ENCODE results near the gene CSTA. TPM values are rescaled to one million over a fixed set of nuclear protein-coding genes. Genes with fewer than 3 reads are reported as not detected.

Gene CSTA
- total RNA-seq (2014; rRNA removed; shearing (Covaris generic)): 0.72 and 0.78 TPM in 2 replicates

DNA sequence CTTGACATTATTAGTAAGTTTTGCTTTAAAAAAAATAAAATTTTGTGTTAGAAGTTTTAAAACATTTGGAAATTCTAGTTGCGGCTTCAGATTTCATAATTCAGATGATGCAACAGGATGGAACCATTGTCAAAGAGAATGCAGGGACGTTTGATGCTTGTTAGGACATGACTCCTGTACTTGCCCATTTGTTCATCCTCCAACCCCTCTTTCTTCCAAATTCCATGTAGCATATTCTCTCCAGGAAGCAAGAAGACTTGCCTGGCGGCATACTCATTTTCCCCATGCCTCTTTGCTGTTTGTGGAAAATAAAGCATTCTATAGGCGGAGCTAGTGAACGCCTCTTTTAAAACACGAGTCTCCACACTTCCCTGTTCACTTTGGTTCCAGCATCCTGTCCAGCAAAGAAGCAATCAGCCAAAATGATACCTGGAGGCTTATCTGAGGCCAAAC lies at the start of gene CSTA:
Gene CSTA, plus strand, starts transcription at position 378 of the 453 bp plus-strand sequence. Its CDS starts 45 bp downstream, at position 423.
- no peak for DNase-seq (ENCODE audit: low read depth)

GRCh38 chr3:122281891-122282290 lies 43.2 kb upstream of the CSTA start:
- no peak for DNase-seq (ENCODE audit: low read depth)

DNA sequence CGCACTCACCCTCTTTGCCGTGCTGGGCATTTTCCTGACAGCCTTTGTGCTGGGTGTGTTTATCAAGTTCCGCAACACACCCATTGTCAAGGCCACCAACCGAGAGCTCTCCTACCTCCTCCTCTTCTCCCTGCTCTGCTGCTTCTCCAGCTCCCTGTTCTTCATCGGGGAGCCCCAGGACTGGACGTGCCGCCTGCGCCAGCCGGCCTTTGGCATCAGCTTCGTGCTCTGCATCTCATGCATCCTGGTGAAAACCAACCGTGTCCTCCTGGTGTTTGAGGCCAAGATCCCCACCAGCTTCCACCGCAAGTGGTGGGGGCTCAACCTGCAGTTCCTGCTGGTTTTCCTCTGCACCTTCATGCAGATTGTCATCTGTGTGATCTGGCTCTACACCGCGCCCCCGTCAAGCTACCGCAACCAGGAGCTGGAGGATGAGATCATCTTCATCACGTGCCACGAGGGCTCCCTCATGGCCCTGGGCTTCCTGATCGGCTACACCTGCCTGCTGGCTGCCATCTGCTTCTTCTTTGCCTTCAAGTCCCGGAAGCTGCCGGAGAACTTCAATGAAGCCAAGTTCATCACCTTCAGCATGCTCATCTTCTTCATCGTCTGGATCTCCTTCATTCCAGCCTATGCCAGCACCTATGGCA lies 41.1 kb upstream of the CSTA start:
- DNase-seq (ENCODE audit: low read depth): no peak

GRCh38 chr3:122284486-122284885 lies 40.6 kb upstream of the CSTA start:
- DNase-seq (ENCODE audit: low read depth): no peak

GRCh38 chr3:122294359-122294758 lies 30.7 kb upstream of the CSTA start:
- DNase-seq (ENCODE audit: low read depth): no peak

- no peak for DNase-seq (ENCODE audit: low read depth)
Measured at GRCh38 chr3:122295266-122296062, 29.6 kb upstream of the CSTA start.

GRCh38 chr3:122298239-122298638 lies 26.8 kb upstream of the CSTA start:
- DNase-seq (ENCODE audit: low read depth): no peak

- DNase-seq (ENCODE audit: low read depth): no peak
Measured at GRCh38 chr3:122299215-122299614, 25.8 kb upstream of the CSTA start.

DNA sequence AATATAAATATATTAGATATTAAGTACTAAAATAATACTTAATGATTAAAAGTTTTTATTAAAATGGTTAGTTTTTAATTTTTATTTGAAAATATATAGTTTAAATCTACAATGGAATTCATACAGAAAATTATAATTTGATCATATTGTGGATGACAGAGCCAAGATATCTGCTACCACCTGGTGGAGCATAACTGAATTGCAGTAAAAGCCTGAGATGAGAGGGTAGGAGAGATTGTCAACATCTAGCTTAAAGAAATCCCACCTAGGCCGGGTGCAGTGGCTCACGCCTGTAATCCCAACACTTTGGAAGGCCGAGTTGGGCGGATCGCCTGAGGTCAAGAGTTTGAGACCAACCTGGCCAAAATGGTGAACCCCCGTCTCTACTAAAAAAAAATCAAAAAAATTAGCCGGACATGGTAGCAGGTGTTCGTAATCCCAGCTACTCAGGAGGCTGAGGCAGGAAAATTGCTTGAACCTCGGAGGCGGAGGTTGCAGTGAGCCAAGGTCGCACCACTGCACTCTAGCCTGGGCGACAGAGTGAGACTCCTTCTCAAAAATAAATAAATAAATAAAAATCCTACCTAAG lies 25.1 kb upstream of the CSTA start:
- peak; percentile 37 for DNase-seq (ENCODE audit: low read depth)

DNA sequence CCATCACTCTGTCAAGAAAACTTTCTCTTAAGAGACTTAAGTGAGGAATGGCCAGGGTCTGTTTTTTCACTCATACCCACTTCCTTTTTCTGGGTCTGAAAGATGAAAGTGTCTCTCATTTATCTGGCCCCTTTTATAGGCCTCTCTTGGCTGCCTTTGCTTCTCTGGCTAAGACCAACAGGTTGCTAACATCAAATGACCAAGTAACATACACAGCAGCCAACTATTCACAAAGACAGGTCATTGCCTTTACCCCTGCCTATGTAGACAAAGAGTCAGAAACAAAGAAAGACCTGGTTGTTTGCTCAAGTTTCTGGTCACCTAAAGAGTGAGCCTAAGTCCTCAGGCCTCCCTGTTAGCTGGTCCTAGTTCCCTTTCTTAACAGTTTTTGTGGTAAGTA lies 24.0 kb upstream of the CSTA start:
- no peak for DNase-seq (ENCODE audit: low read depth)

DNA sequence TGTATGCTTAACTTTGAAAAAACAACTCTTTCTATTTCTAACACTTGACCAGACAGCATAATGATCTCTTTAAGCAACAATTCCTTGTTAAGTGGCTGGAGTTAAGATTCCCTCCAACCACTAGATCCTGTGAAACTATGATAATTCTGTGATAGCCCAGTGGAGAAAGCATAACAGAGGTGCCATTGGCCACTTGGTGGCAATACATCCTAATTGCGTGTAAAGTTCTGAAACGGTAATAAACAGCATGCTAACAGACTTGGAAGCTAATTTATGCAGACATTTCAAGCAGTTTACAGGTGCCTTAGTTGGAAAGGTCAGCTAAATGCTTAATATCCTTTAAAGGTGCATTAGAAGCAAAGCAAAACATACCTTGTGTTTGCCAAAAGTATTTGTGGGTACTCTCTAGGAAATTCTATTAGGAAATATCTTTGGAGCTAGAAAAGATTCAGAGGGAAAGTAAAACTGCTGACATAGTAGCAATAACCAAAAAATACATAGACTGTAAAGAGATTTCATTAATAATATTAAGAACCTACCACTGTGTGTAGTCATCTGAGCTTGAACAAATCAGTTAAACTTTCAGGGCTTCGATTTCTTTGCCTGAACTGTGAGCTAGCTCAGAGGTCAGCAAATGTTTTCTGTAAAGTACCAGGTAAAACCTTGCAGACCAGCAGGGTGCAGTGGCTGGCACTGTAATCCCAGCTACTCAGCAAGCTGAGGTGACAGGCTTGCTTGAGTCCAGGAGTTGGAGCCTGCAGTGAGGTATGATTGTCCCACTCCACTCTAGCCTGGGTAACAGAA lies 19.0 kb upstream of the CSTA start:
- no peak for DNase-seq (ENCODE audit: low read depth)

- no peak for DNase-seq (ENCODE audit: low read depth)
Measured at GRCh38 chr3:122306622-122306953, 18.5 kb upstream of the CSTA start.

DNA sequence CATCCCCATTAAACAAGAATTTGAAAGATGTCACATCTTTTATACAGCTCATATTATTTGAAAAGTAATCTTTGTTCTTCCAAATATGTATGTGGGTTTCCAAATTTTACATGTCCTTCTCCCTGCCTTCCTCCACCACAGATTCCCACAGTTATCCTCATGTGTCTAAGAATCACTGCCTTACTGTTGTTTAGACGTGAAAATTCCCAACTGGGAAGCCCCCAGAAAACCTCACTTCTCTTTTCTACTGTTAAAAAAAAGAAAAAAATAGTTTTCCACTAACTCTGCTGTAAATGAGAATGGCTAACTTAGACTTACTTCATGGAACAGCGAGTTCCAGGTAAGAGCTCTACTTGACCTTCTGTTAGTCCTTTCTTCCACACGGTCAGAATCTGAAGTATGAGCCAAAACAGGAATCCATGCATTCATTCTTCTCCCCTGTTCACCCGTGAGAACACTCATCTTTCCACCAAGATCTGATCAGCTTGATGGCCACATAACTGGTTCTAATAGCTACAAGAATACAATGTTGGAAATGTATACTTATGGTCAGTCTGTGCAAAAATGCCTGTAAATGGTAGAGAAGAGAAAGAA lies 17.9 kb upstream of the CSTA start:
- no peak for DNase-seq (ENCODE audit: low read depth)

GRCh38 chr3:122307976-122308375 lies 17.1 kb upstream of the CSTA start:
- DNase-seq (ENCODE audit: low read depth): no peak

DNA sequence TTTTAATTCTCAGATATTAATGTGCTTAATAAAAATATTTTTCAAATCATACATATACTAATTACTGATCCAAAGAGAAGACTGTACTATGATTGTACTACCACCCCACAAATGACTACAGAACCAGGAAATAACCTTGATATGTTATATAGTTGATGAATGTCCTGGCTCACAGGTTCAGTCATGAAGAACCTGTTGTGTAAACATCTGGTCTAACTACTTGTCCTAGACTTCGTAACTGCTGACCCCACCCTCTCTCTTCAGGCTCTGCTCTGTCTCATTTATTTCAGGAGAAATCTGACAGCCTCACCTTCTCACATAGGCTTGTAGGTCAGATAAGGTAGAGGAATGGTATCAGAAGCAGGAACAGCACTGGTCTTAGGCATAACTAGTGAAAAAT lies 14.7 kb upstream of the CSTA start:
- no peak for DNase-seq (ENCODE audit: low read depth)

DNA sequence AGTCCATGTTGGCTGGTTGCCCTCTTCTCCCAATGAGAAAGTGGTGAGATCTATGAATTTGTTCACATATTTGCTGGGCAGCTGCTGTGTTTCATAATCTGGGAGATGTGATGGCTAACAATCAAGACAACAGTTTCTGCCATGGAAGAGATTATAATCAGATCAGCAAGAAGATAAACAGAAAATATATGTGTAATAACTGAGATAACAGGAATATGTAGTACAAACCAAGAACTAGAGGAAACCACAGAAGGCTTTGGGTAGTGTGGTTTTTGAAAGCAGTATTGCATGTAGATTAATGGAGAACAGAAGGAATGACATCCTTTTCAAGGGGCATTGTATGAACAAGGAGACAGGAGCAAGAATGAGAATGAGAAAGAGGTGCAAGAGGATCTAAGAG lies 12.2 kb upstream of the CSTA start:
- DNase-seq (ENCODE audit: low read depth): no peak

GRCh38 chr3:122313281-122313680 lies 11.8 kb upstream of the CSTA start:
- DNase-seq (ENCODE audit: low read depth): no peak

DNA sequence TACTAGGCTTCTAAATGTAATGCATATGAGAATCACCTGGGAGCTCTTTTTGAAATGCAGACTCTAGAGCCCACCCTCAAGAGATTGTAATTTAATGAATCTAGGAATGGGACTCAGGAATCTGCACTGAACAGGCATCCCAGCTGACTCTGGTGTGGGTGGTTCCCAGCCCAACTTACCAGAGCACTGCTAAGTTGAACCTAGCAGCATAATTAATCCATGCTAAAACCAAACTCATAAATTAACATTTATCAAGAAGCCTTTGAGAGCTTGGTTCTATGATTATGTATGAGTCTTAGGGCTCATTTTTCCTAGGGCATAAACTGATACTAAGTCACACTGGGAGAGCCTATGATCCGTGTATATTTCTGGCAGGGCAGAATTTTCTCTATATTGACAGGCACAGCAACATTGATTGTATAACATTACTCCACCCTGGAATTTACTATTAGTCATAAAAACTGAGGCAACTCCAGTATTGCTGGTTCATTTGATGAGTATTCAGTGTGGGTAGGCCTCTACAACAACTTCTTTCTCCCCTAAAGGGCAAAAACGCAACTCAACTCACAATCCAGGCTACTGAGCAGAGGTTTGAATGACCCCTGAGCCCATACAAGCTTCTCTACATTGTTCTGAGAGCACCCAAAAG lies 10.7 kb upstream of the CSTA start:
- DNase-seq (ENCODE audit: low read depth): no peak

DNA sequence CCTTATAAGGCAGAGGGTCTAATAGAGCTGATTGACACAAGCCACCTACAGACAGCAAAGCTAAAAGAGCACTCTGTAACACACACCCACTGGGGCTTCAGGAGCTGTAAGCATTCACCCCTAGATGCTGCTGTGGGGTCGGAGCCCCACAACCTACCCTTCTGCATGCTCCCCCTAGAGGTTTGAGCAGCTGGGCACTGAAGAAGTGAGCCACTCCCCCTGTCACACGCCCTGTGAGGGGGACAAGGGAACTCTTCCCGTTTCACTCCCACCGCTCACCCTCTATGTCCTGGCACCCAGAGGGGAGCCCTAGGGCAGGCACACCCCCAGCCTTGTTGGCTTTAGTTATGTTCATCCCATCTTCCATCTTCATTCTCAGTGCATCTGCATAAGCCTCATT lies 9.4 kb upstream of the CSTA start:
- no peak for DNase-seq (ENCODE audit: low read depth)

DNA sequence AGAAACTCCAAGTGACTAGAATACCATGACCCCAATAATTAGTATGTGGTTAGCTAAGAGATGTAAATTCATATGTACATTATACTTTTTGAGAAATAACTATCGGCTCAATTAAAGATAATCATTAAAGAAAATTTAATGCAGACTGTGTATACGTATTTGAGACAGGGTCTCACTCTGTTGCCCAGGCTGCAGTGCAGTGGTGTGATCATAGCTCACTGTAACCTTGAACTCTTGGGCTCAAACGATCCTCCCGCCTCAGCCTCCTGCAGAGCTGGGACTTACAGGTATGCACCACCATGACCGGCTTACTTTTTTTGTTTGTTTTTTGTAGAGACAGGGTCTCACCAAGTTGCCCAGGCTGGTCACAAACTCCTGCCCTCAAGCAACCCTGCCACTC lies 8.7 kb upstream of the CSTA start:
- DNase-seq (ENCODE audit: low read depth): no peak

DNA sequence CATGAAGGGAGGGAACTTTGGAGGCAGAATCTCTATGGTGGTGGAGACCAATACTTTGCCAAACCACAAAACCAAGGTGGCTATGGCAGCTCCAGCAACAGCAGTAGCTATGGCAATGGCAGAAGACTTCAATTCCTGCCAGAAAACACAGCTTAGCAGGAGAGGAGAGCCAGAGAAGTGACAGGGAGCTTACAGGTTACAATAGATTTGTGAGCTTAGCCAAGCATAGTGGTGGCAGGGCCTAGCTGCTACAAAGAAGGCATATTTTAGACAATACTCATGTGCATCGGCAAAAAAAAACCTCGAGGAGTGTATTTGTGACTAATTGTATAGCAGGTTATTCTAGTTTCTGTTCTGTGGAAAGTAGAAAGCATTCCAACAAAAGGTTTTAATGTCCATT lies 6.4 kb upstream of the CSTA start:
- DNase-seq (ENCODE audit: low read depth): no peak
